K562 (cell line): ENCODE data around the gene REEP6. TPM values are rescaled to one million over a fixed set of nuclear protein-coding genes. Genes with fewer than 3 reads are reported as not detected.

ENCODE experiments used
- ADNP ChIP-seq: fragments of 200-800 bp; sonication (Bioruptor generic); IDR thresholded peaks from 2 replicates; pipeline ENCODE4 v1.6.1; 2016; ENCODE audit warnings: missing genetic modification characterization, missing compliant biosample characterization
- IFI16 ChIP-seq: fragments of 250-450 bp; sonication (Bioruptor Pico); IDR thresholded peaks from 2 replicates; pipeline ENCODE4 v2.1.2; 2022; ENCODE audit warnings: mild to moderate bottlenecking, inconsistent platforms
- NR2F6 ChIP-seq: fragments of 450-650 bp; formaldehyde crosslinking; IDR thresholded peaks from 2 replicates; pipeline ENCODE4 v1.4.0; 2020; ENCODE audit warnings: mild to moderate bottlenecking
- POLR2AphosphoS5 ChIP-seq: IDR thresholded peaks from 2 replicates; pipeline ENCODE4 v1.6.1; 2011; ENCODE audit warnings: mild to moderate bottlenecking, low read depth, low read length, moderate library complexity; ENCODE audit not compliant: control insufficient read depth, insufficient read depth
- PRPF4 ChIP-seq: fragments of 200-400 bp; formaldehyde crosslinking; IDR thresholded peaks from one replicate; pipeline ENCODE4 v1.6.1; 2017; ENCODE audit warnings: low read length, low read depth, mild to moderate bottlenecking; ENCODE audit not compliant: insufficient read depth, poor library complexity, severe bottlenecking
- RFX7 ChIP-seq: fragments of 250-450 bp; sonication (Bioruptor Pico); IDR thresholded peaks from 2 replicates; pipeline ENCODE4 v1.5.1; 2021; ENCODE audit warnings: mild to moderate bottlenecking
- THRAP3 ChIP-seq: fragments of 450-650 bp; IDR thresholded peaks from 2 replicates; pipeline ENCODE4 v1.6.1; 2016; ENCODE audit warnings: mild to moderate bottlenecking, inconsistent platforms, borderline replicate concordance
- ZC3H8 ChIP-seq: fragments of 450-650 bp; IDR thresholded peaks from 2 replicates; pipeline ENCODE4 v1.6.1; 2017
- ZNF146 ChIP-seq: IDR thresholded peaks from one replicate; pipeline ENCODE4 v1.6.1; 2018; ENCODE audit warnings: missing compliant biosample characterization; ENCODE audit not compliant: unreplicated experiment
- ZNF197 ChIP-seq: fragments of 200-800 bp; sonication (Bioruptor generic); IDR thresholded peaks from 2 replicates; pipeline ENCODE4 v1.6.1; 2016; ENCODE audit warnings: low read depth, missing genetic modification characterization, missing compliant biosample characterization
- ZNF23 ChIP-seq: fragments of 250-450 bp; sonication (Bioruptor Pico); IDR thresholded peaks from 2 replicates; pipeline ENCODE4 v1.4.0; 2020; ENCODE audit warnings: mild to moderate bottlenecking
- ZNF232 ChIP-seq: sonication (generic); formaldehyde crosslinking; IDR thresholded peaks from 2 replicates; pipeline ENCODE4 v1.8.0; 2022; ENCODE audit warnings: mild to moderate bottlenecking, missing genetic modification reagents
- ZNF311 ChIP-seq: fragments of 250-450 bp; sonication (Bioruptor Pico); IDR thresholded peaks from 2 replicates; pipeline ENCODE4 v1.4.0; 2020; ENCODE audit warnings: mild to moderate bottlenecking, moderate library complexity
- ZSCAN29 ChIP-seq: fragments of 450-650 bp; IDR thresholded peaks from 2 replicates; pipeline ENCODE4 v1.6.1; 2017
- polyA plus RNA-seq, 8 experiments: library from polyadenylated mRNA; depleted of rRNA in 4 of 8; stranded (reverse) in 5 of 8; unstranded in 3 of 8; fragments of >200 nt; fragmentation: Nextera tagmentation in 2 of 8; fragmentation: Illumina TruSeq in 1 of 8; extraction: Ambion mirVana in 2 of 8; extraction: Trizol in 1 of 8; gene quantifications; 2 replicates each; pipeline versions ENCODE4 v1.2.1 to v1.2.3, GENCODE V29; 2011 to 2014; ENCODE audit warnings: inconsistent platforms in 1 of 8, missing spikeins in 1 of 8
- total RNA-seq, 7 experiments: library from RNA; depleted of rRNA in 6 of 7; stranded (reverse); fragments of >200 nt in 6 of 7; fragmentation: Illumina TruSeq in 2 of 7; extraction: Trizol in 2 of 7; gene quantifications; 2 replicates each; pipeline versions ENCODE4 v1.2.1 to v1.2.3, GENCODE V29; 2011 to 2021; ENCODE audit warnings: low replicate concordance in 1 of 7
- TF ChIP-seq, protein P1 (sequence below): fragments of 150-350 bp; IDR thresholded peaks from 2 replicates; pipeline ENCODE4 v1.6.1; 2014; ENCODE audit warnings: low read depth, mild to moderate bottlenecking, low read length, borderline replicate concordance
- TF ChIP-seq, protein P2 (sequence below): fragments of 150-350 bp; conservative IDR thresholded peaks from 2 replicates; pipeline ENCODE4 v1.6.1; 2014; ENCODE audit warnings: low read length
- TF ChIP-seq, protein P3 (sequence below): sonication (generic); formaldehyde crosslinking; IDR thresholded peaks from 2 replicates; pipeline ENCODE4 v1.8.0; 2022; ENCODE audit warnings: missing genetic modification reagents, mild to moderate bottlenecking, borderline replicate concordance
- TF ChIP-seq, protein P4 (sequence below): fragments of 450-650 bp; IDR thresholded peaks from 2 replicates; pipeline ENCODE4 v1.6.1; 2017; ENCODE audit warnings: antibody characterized with exemption

REEP6 gene
- total and polyA plus RNA-seq, 9 of the 15 experiments (the other 6 are each of a cell fraction or from before 2014, with no cell fraction given) = 1.2 to 64.2 (median 12.7) TPM

DNA sequence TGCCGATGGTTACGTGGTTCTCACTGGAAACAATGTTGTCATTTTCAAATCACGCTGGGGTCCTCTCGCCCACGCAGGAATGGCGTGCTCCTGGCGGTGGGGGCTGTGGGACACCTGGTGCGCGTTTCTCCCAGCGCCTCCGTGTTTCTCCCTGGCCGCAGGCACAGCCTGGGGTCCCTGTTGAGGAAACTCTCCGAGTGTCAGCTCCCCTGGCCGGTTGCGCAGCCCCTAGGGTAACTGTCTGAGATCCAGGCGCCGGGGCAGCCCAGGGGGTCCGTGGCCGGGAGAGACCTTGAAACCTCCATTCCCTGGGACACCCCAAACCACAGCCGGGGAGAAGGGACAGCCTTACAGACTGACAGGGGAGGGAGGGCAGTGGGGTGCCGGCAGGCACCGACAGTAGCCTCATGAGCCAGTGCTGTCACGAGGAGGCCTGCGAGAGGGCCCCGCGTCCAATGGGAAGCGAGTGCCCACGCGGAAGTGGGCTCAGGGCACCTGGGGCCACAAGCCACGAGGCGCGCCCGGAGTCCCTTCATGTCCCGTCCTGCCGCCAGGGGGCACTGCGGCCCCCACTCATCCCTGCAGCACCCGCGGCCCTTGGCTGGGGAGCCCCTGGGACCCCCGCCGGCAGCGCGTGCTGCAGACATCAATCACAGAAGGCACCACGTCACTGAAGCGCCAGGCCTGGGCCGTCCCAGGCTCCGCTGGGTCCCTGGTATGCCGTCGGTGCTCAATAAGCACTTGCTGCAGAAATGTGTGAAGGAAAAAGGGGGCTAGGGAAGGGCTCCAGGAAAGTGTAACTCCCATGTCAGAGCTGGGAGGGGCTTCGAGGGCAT, 12.3 kb downstream of the REEP6 start (continued):
- TF ChIP-seq, protein P1, sequence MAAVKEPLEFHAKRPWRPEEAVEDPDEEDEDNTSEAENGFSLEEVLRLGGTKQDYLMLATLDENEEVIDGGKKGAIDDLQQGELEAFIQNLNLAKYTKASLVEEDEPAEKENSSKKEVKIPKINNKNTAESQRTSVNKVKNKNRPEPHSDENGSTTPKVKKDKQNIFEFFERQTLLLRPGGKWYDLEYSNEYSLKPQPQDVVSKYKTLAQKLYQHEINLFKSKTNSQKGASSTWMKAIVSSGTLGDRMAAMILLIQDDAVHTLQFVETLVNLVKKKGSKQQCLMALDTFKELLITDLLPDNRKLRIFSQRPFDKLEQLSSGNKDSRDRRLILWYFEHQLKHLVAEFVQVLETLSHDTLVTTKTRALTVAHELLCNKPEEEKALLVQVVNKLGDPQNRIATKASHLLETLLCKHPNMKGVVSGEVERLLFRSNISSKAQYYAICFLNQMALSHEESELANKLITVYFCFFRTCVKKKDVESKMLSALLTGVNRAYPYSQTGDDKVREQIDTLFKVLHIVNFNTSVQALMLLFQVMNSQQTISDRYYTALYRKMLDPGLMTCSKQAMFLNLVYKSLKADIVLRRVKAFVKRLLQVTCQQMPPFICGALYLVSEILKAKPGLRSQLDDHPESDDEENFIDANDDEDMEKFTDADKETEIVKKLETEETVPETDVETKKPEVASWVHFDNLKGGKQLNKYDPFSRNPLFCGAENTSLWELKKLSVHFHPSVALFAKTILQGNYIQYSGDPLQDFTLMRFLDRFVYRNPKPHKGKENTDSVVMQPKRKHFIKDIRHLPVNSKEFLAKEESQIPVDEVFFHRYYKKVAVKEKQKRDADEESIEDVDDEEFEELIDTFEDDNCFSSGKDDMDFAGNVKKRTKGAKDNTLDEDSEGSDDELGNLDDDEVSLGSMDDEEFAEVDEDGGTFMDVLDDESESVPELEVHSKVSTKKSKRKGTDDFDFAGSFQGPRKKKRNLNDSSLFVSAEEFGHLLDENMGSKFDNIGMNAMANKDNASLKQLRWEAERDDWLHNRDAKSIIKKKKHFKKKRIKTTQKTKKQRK = no peak
- no peak for TF ChIP-seq ZNF232 (CRISPR knock-in tag)
- no peak for TF ChIP-seq POLR2AphosphoS5
- TF ChIP-seq ZNF197 = no peak
- TF ChIP-seq, protein P2, sequence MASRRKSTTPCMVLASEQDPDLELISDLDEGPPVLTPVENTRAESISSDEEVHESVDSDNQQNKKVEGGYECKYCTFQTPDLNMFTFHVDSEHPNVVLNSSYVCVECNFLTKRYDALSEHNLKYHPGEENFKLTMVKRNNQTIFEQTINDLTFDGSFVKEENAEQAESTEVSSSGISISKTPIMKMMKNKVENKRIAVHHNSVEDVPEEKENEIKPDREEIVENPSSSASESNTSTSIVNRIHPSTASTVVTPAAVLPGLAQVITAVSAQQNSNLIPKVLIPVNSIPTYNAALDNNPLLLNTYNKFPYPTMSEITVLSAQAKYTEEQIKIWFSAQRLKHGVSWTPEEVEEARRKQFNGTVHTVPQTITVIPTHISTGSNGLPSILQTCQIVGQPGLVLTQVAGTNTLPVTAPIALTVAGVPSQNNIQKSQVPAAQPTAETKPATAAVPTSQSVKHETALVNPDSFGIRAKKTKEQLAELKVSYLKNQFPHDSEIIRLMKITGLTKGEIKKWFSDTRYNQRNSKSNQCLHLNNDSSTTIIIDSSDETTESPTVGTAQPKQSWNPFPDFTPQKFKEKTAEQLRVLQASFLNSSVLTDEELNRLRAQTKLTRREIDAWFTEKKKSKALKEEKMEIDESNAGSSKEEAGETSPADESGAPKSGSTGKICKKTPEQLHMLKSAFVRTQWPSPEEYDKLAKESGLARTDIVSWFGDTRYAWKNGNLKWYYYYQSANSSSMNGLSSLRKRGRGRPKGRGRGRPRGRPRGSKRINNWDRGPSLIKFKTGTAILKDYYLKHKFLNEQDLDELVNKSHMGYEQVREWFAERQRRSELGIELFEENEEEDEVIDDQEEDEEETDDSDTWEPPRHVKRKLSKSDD = no peak
- TF ChIP-seq ADNP (tag) = no peak
- TF ChIP-seq IFI16 (CRISPR knock-in tag) = no peak
- TF ChIP-seq, protein P3, sequence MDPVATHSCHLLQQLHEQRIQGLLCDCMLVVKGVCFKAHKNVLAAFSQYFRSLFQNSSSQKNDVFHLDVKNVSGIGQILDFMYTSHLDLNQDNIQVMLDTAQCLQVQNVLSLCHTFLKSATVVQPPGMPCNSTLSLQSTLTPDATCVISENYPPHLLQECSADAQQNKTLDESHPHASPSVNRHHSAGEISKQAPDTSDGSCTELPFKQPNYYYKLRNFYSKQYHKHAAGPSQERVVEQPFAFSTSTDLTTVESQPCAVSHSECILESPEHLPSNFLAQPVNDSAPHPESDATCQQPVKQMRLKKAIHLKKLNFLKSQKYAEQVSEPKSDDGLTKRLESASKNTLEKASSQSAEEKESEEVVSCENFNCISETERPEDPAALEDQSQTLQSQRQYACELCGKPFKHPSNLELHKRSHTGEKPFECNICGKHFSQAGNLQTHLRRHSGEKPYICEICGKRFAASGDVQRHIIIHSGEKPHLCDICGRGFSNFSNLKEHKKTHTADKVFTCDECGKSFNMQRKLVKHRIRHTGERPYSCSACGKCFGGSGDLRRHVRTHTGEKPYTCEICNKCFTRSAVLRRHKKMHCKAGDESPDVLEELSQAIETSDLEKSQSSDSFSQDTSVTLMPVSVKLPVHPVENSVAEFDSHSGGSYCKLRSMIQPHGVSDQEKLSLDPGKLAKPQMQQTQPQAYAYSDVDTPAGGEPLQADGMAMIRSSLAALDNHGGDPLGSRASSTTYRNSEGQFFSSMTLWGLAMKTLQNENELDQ (CRISPR knock-in tag) = 0 out of 2 replicates have a peak, but pooled peaks have one; percentile 82
- no peak for TF ChIP-seq PRPF4
- TF ChIP-seq, protein P4, sequence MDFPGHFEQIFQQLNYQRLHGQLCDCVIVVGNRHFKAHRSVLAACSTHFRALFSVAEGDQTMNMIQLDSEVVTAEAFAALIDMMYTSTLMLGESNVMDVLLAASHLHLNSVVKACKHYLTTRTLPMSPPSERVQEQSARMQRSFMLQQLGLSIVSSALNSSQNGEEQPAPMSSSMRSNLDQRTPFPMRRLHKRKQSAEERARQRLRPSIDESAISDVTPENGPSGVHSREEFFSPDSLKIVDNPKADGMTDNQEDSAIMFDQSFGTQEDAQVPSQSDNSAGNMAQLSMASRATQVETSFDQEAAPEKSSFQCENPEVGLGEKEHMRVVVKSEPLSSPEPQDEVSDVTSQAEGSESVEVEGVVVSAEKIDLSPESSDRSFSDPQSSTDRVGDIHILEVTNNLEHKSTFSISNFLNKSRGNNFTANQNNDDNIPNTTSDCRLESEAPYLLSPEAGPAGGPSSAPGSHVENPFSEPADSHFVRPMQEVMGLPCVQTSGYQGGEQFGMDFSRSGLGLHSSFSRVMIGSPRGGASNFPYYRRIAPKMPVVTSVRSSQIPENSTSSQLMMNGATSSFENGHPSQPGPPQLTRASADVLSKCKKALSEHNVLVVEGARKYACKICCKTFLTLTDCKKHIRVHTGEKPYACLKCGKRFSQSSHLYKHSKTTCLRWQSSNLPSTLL = no peak
- no peak for TF ChIP-seq ZNF311
- no peak for TF ChIP-seq RFX7
- TF ChIP-seq ZC3H8 = no peak
- TF ChIP-seq ZSCAN29 = no peak
- TF ChIP-seq THRAP3 = no peak
- no peak for TF ChIP-seq NR2F6 (CRISPR knock-in tag)
- no peak for TF ChIP-seq ZNF146 (CRISPR knock-in tag)
- no peak for TF ChIP-seq ZNF23 (CRISPR knock-in tag)
